ENCODE results near the gene G2E3.

GRCh38 chr14:30648471-30648870, 89.5 kb downstream of the G2E3 start:
- TF ChIP-seq GLIS3 (CRISPR knock-in tag; IDR thresholded peaks at IDR 0.05) (no peak), ZNF8 (CRISPR knock-in tag; IDR thresholded peaks at IDR 0.05) (no peak), TSHZ2 (CRISPR knock-in tag; IDR thresholded peaks at IDR 0.05) (no peak), CREB5 (CRISPR knock-in tag; IDR thresholded peaks at IDR 0.05; ENCODE audit: low read depth) (no peak), OSR1 (CRISPR knock-in tag; IDR thresholded peaks at IDR 0.05) (no peak), PATZ1 (CRISPR knock-in tag; IDR thresholded peaks at IDR 0.05; ENCODE audit: borderline replicate concordance) (no peak), POU6F1 (CRISPR knock-in tag; IDR thresholded peaks at IDR 0.05; ENCODE audit: borderline replicate concordance, low read depth) (no peak), ZNF565 (CRISPR knock-in tag; conservative IDR thresholded peaks at IDR 0.05; ENCODE audit: low read depth) (no peak), ZNF70 (CRISPR knock-in tag; IDR thresholded peaks at IDR 0.05) (no peak), ZFP3 (CRISPR knock-in tag; IDR thresholded peaks at IDR 0.05) (no peak)
